GM23248 (cell line): ENCODE measurements around the gene ADCY10.
"Not testable (repeated sequence)": the region's sequence is repeated elsewhere in the genome, so short reads cannot be mapped to it uniquely, and the experiment has no call there.

Source experiments
- EZH2 ChIP-seq: fragments of 200-600 bp; sonication (generic); IDR thresholded peaks from 2 replicates; pipeline ENCODE4 v1.6.1; 2018; ENCODE audit warnings: antibody characterized with exemption, mild to moderate bottlenecking; ENCODE audit not compliant: insufficient read depth, poor library complexity, severe bottlenecking
- EZH2phosphoT487 ChIP-seq: fragments of 200-600 bp; sonication (generic); IDR thresholded peaks from 2 replicates; pipeline ENCODE4 v1.6.1; 2018; ENCODE audit warnings: antibody characterized with exemption, moderate library complexity, mild to moderate bottlenecking, low read depth; ENCODE audit not compliant: insufficient read depth

- not testable (repeated sequence) for TF ChIP-seq EZH2, EZH2phosphoT487
Observed at GRCh38 chr1:167806676-167807075, 107.3 kb downstream of the ADCY10 start.
